ENCODE data around the gene ITPR3.

Gene ITPR3

DNA sequence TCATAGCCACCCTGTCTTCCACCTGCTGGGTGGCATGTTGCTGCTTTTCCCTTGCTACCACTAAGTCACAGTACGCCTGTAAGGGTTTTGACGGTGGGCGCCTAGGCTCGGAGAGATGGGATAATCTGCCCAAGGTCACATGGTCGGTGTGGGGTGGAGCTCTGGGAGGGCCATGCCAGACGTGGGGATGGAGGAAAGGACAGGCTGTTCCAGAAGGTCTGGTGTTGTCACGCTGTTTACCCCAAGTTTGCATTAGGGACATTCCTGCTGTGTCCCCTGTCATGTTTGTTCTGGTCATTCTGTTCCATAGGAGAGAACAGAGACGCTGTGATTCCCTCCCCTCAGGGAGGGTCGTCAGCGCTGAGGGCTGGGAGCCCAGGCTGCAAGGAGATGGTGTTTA is 109.5 kb downstream of the ITPR3 start:
- no peak for DNase-seq (ENCODE audit: low read depth in 1 of 2, low spot score in 1 of 2)

- DNase-seq (ENCODE audit: low read depth in 1 of 2, low spot score in 1 of 2): no peak
Observed at GRCh38 chr6:33731035-33731434, 109.9 kb downstream of the ITPR3 start.

- no peak for DNase-seq (ENCODE audit: low read depth in 1 of 2, low spot score in 1 of 2)
Observed at GRCh38 chr6:33731751-33732282, 110.7 kb downstream of the ITPR3 start.

DNA sequence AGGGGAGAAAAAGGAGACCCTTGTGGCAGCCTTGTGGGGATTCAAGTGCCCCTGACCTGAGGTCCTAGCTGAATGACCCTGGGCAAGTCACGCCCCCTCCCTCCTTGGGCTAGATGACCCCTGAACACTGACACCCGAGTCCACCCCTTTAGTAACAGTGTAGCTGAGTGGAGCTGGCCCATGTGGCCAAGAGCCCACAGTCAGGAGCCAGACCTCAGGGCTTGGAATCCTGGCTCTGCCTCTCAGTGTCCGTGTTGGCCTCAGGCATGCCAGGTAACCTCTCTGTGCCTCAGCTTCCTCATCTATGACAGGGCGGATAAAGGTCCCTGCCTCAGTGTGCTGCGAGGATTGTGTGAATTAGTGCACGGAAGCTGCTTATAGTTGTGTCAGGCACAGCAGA is 111.3 kb downstream of the ITPR3 start:
- DNase-seq (ENCODE audit: low read depth in 1 of 2, low spot score in 1 of 2): no peak

DNA sequence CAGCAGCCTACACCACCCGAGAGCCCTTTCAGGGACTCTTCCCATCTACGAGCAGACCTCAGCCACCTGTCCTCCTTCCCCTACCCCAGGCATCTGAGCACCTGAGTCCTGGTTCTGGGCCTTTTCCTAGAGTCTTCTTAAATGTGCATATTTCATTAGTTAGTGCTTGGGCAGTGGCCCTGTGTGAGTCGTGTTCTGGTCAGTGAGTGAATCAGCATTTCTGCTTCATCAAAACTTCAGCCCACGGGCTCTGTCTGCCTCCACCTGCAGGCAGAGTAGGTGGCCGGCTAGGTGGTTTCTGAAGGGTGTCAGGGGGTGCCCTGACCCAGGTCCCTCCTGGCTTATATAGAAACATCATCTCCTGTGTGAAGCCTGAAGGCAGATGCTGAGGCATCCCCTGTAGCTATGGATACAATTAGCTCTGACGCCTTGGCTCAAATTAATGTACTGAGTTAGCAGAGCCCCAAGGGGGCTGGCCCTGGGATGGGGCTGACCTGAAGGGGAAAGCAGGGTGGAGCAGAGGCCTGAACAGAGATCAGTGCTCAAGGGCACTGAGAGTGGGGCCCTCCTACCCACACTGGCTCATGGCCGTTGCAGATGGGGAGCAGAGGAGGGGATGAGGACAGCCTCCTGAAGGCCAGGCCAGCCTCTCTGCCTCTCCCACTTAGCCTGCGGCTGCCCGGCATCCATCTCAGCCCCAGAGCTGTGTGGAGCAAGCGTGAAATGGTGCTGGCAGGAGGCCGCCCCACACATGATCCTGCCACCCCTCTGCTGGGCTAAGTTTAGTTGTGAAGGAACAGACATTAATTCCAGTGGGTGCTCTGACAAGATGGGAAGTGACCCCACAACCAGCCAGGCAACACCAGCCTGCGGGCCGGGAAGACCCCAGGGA is 111.9 kb downstream of the ITPR3 start:
- no peak for DNase-seq (ENCODE audit: low read depth in 1 of 2, low spot score in 1 of 2)

DNA sequence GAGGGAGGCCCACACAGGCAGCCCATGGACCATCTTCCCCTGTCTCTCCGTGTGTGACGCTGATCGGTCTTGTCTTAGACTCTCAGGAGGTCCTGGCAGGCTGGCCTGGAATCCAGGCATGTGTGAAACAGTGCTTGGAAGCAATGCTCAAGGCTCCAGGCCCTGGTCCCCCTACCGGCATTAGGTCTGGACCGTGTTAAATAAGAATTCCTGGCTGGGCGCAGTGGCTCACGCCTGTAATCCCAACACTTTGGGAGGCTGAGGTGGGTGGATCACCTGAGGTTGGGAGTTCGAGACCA is 112.5 kb downstream of the ITPR3 start:
- DNase-seq (ENCODE audit: low read depth in 1 of 2, low spot score in 1 of 2): no peak

- DNase-seq (ENCODE audit: low read depth in 1 of 2, low spot score in 1 of 2): no peak
Observed at GRCh38 chr6:33735216-33735615, 114.1 kb downstream of the ITPR3 start.

- DNase-seq (ENCODE audit: low read depth in 1 of 2, low spot score in 1 of 2): no peak
Observed at GRCh38 chr6:33737267-33738026, 116.3 kb downstream of the ITPR3 start.

DNA sequence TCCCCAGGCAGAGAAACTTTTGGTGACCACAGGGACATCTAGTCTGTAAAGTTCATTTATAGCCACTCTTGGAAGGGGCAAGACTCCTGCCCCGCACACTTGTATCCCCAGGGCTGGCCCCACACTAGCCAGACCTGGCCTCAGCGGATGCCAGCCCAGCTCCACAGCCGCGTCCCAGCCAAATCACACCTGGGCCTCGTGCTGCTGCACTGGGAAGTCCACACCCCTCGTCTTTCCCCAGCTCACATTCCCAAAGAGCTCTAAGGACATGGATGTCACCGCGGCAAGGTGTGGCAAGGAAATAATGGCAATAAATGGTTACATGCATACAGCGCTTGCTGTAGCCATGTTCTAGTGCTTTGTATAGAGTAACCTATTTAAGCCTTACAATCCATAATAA is 117.0 kb downstream of the ITPR3 start:
- DNase-seq (ENCODE audit: low read depth in 1 of 2, low spot score in 1 of 2): no peak

DNA sequence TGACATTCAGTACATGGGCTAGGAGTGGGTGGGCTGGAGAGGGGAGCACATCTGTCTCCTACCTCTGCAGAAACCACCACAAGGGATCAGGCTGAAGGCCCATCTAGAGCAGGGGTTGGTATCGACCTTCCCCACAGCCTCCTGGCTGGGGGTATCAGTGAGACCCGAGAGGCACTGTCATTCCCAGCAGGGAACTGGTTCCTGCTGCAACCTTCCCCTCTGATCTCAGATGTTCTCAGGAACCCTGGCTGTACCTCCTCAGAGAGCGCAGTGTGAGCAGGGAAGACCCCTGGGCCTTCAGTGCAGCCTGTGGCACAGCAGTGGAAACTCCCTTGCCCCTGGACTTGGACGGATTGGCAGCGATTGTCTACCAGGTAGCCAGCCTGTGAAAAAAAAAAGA is 117.8 kb downstream of the ITPR3 start:
- DNase-seq (ENCODE audit: low read depth in 1 of 2, low spot score in 1 of 2): no peak

DNA sequence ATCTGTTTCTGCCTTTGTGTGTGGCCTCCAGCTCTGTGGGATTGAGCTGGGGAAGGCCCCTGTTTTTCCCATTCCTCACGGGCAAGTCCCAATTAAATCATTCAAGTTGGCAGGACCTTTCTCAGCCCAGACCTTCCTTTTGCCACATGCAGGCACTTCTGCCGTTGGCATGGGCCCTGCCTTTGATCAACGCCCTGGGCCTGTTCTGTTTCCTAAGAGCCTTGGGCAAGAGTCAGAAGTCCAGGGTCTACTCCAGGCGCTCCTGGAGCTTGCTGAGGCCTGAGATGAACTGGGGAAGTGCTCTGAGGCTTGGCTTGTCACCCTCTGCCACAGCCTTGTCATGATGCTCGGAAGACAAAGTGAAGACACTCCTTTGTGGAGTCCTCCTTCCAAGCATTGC is 118.4 kb downstream of the ITPR3 start:
- no peak for DNase-seq (ENCODE audit: low read depth in 1 of 2, low spot score in 1 of 2)

GRCh38 chr6:33740204-33740608 is 119.1 kb downstream of the ITPR3 start:
- no peak for DNase-seq (ENCODE audit: low read depth in 1 of 2, low spot score in 1 of 2)

DNA sequence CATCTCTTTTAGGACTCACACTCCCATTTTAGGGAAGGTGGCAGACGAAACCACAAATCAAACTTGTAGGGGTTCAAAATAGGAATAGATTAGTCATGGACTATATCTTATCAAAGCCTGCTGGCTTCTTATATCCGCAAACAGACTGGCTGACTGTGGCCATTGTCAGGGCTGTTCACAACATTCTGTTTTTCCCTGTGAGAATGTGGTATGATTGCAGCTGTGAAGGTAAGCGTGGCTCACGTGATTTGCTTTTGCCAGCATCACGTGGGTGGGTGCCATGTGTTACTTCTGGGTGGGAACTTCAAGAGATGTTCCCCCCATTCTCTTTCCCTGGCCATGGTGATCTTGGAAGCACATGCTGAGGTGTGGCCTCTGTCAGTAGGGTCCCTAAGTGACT is 119.7 kb downstream of the ITPR3 start:
- no peak for DNase-seq (ENCODE audit: low read depth in 1 of 2, low spot score in 1 of 2)

- no peak for DNase-seq (ENCODE audit: low read depth in 1 of 2, low spot score in 1 of 2)
Observed at GRCh38 chr6:33742092-33742491, 121.0 kb downstream of the ITPR3 start.

GRCh38 chr6:33742837-33743236 is 121.7 kb downstream of the ITPR3 start:
- no peak for DNase-seq (ENCODE audit: low read depth in 1 of 2, low spot score in 1 of 2)

- peak; percentile 54 to 63 for DNase-seq (ENCODE audit: low read depth in 1 of 2, low spot score in 1 of 2)
Observed at GRCh38 chr6:33744001-33744848, 123.1 kb downstream of the ITPR3 start.

DNA sequence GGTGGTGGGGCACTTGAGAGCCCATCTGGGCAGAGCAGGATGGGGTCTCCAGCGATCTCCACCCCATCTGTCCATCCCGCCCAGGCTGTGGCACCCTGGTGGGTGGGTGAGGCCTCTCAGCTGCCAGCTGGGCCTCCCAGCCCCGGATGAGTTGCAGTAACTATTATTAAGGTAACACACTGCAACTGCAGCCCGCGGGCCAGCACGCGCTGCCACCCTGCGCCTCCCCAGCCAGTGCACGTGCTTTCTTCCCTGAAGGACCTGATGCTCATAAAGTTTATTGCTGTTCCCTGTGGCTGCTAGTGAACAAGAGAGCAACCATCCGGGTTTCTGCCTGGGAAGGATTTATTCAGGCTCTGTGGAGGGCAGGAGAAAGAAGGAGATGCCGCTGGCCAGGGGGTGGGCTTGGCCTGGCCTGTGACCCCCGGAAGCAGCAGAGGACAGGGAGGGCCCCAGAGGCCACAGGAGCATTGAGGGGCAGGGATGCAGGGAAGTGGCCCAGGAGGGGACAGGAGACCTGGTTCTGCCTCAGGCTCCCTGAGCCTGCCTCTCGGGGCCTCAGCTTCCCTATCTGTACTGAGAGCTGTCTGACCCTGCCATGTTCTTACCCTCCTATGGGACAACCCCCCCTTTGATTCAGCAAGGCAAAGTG is 123.9 kb downstream of the ITPR3 start:
- no peak for DNase-seq (ENCODE audit: low read depth in 1 of 2, low spot score in 1 of 2)

- DNase-seq (ENCODE audit: low read depth in 1 of 2, low spot score in 1 of 2): no peak
Observed at GRCh38 chr6:33745548-33745947, 124.4 kb downstream of the ITPR3 start.
